GM19099 (cell line): ENCODE results near the gene TMEM144.

ENCODE experiments used
- POLR2A ChIP-seq: IDR thresholded peaks from 3 replicates; pipeline ENCODE4 v1.6.1; 2011; ENCODE audit warnings: low read depth; ENCODE audit not compliant: insufficient read length; ENCODE audit errors: extremely low read depth

The TMEM144 gene

GRCh38 chr4:158203929-158204328 lies 6.4 kb upstream of the TMEM144 start:
- no peak for TF ChIP-seq POLR2A

GRCh38 chr4:158208963-158209640 lies 1.2 kb upstream of the TMEM144 start:
- TF ChIP-seq POLR2A = no peak

GRCh38 chr4:158211222-158211621 lies 936 bp downstream of the TMEM144 start:
- TF ChIP-seq POLR2A = no peak

DNA sequence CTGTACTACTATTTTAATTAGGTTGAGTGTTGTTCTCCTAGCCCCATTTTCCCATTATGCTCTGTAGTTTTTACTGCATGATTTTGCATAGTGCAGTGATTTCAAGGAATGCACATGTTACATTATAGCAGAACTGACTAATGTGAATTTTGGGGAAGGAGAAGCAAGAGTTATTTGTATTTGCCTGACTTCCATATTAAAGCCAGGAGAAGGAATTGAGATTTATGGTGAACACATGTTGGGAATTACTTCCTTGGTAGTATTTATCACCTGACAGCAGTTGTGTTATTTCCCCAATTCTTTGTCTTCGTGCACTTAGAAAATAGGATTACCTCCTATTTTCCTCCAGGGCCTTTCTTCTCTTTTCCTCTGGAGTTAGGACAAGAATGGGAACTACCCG lies 3.2 kb downstream of the TMEM144 start:
- no peak for TF ChIP-seq POLR2A

GRCh38 chr4:158214856-158215255 lies 4.6 kb downstream of the TMEM144 start:
- TF ChIP-seq POLR2A = no peak

GRCh38 chr4:158217763-158218162 lies 7.5 kb downstream of the TMEM144 start:
- TF ChIP-seq POLR2A = no peak

DNA sequence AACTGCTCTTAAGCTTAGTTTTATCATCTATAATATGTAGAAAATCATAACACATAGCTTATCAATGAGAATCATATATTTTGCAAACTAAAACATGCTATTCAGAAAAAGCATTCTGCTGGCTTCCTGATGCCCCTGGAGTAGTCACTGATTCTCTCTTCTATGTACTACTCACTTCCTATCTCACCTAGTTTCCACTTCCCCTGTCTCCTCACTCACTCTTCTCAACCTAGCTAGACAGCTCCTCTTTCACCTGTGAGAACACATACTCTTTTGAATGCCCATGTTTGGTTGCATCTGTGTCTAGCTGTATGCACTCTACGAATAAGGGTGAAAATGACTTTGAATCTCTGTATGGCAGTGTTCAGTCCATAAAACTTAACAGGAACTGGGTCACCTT lies 9.3 kb downstream of the TMEM144 start:
- no peak for TF ChIP-seq POLR2A

GRCh38 chr4:158229768-158230167 lies 19.5 kb downstream of the TMEM144 start:
- no peak for TF ChIP-seq POLR2A

DNA sequence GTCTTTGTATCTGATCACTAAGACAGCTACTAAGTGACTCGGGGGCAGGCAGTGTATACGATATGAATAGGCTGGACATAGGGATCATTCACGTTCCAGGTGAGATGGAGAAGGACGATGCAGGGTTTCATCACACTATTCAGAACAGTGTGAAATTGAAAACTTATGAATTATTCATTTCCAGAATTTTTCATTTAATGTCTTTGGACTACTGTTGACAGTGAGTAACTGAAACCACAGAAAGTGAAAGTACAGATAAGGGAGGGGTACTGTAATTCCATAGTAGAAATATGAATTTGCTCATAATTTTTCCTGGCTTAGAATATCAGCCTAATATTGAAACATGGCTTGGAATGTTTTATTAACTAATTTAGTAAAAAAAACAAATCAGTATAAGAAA lies 24.4 kb downstream of the TMEM144 start:
- TF ChIP-seq POLR2A = no peak

DNA sequence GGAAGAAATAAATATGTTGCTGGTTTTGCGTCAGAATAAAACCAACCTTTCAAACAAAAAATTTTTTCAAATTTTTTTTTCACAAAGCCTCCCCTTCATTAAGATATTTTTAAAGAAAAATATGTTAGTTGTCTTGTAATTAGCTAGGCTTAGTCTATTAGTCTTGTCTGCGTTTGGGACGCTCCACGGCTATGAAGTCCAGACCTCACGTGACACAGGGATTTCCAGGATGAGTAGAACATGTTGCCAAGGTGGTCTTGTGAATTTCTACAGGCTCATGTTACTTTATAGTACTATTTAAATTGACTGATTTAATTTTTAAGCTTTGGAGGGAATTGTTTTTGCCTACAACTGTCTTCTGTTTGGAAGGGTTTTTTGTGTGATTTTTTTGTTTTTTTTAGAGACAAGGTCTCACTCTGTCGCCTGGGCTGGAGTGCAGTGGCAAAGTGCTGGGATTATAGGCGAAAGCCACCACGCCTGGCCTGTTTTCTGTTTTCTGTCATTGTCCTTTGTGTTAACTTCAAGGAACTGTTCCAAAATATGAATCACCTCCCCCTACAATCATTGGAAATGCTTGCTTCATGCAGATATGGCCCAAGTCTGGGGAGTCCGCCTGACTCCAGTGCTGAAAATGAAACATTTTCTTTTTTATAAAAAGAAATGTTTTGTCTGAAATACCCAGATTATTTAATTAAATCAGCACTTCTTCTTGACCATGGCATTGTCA lies 26.2 kb downstream of the TMEM144 start:
- TF ChIP-seq POLR2A = no peak

DNA sequence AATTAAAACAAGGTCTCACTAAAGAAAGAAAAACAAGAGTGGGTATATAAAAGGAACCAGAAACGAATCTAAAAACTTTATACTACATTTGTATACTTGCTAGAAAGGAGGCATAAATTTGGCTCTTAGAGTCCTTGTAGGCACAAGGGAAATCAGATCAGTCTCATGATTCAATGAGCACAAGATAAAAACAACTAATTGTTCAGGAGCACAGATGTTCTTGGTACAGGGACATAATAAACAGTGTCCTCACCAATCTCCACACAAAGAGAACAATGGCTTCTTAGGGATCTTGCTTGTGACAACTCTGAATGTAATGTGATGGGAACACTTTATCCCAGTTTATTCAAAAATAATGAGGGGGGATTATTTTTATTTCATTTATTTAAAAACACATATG lies 28.3 kb downstream of the TMEM144 start:
- TF ChIP-seq POLR2A = no peak

- TF ChIP-seq POLR2A = no peak
Observed at GRCh38 chr4:158239196-158239595, 28.9 kb downstream of the TMEM144 start.

GRCh38 chr4:158243071-158243470 lies 32.8 kb downstream of the TMEM144 start:
- TF ChIP-seq POLR2A = no peak

DNA sequence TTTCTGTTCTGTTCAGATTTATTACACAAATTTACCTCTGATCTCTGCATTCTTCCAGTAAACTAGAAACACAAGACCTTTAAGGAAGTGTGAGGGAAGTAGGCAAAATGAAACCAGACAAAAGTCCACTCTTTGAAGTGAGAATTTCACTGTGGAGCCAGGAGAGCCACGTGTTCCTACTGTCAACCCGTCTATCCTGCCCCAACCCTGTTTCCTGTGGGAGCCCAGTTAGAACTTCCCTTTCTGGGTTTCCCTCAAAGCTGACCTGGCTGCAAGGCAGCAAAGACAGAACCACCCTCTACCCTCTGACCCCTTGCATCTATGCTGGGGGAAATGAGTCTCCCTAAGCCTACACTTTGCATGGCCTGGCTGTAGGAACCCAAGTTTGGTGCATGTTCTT lies 40.0 kb downstream of the TMEM144 start:
- TF ChIP-seq POLR2A = no peak

- TF ChIP-seq POLR2A = no peak
Observed at GRCh38 chr4:158253350-158253980, 43.2 kb downstream of the TMEM144 start.

- TF ChIP-seq POLR2A = no peak
Observed at GRCh38 chr4:158254292-158254691, 44.0 kb downstream of the TMEM144 start.

GRCh38 chr4:158255727-158256324 lies 45.5 kb downstream of the TMEM144 start:
- TF ChIP-seq POLR2A = no peak
